GM12872 (cell line): ENCODE data around the gene TMUB1.

Experiments
- TF ChIP-seq, protein P1 (sequence below): IDR thresholded peaks from 3 replicates; pipeline ENCODE4 v1.5.1; 2011; ENCODE audit warnings: low read depth, mild to moderate bottlenecking, low read length, moderate library complexity; ENCODE audit not compliant: insufficient read depth

Gene TMUB1

DNA sequence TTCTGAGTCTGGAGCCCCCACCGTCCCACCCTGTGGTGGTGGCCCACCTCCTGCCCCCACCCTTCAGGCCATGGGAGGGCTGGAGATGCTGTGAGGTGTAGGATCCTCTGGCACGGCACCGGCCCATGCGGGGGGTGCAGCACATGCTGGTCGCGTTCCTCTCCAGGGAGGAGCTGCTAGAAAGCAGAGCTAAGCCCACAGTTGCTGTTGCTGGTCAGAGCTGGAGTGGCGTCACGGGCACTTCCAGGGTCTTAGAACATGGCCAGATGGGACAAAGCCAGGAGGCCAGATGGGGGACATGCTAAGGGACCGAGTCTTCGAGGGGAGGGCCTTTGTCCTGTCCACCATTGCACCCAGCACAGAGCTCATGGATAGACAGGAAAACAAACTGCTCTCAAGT lies 24.6 kb upstream of the TMUB1 start:
- TF ChIP-seq, protein P1, sequence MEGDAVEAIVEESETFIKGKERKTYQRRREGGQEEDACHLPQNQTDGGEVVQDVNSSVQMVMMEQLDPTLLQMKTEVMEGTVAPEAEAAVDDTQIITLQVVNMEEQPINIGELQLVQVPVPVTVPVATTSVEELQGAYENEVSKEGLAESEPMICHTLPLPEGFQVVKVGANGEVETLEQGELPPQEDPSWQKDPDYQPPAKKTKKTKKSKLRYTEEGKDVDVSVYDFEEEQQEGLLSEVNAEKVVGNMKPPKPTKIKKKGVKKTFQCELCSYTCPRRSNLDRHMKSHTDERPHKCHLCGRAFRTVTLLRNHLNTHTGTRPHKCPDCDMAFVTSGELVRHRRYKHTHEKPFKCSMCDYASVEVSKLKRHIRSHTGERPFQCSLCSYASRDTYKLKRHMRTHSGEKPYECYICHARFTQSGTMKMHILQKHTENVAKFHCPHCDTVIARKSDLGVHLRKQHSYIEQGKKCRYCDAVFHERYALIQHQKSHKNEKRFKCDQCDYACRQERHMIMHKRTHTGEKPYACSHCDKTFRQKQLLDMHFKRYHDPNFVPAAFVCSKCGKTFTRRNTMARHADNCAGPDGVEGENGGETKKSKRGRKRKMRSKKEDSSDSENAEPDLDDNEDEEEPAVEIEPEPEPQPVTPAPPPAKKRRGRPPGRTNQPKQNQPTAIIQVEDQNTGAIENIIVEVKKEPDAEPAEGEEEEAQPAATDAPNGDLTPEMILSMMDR, result no peak

DNA sequence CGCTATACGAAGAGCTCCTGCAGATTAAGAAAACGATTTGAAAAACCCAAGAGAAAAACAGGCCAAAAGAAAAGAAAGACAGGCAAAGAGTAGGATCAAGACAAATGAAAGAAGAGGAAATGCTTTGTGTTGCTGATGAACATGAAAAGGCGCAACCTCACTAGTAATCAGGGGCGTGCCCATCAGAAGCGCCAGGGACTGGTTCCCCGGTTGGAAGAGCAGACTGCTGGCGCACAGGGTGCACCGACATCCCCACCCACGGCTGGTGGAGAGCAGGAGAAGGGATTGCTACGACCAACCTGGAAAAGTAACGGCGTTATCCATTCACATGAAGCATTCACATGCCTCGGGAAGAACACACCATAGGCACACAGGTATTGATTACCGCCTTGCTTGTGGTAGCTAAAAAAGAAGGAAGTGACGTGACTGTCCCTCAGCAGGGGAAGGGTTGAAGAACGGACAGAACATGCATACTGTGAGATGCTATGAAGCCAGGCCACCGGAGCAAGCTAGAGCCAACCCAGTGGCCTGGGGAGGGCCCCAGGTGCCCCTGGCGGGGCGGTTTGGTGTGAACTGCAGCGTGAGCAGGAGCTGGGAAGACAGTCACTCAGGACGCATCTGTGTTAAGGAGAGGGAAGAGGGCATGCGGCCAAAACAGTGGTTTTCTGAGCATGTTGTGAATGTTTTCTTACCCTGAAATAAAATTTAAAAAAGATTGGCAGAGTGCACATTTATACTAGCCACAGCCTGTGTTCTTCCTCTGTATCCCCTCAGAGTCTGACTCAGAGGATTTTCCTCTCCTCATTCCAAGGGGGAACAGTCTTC lies 21.3 kb upstream of the TMUB1 start:
- TF ChIP-seq, protein P1, result no peak

DNA sequence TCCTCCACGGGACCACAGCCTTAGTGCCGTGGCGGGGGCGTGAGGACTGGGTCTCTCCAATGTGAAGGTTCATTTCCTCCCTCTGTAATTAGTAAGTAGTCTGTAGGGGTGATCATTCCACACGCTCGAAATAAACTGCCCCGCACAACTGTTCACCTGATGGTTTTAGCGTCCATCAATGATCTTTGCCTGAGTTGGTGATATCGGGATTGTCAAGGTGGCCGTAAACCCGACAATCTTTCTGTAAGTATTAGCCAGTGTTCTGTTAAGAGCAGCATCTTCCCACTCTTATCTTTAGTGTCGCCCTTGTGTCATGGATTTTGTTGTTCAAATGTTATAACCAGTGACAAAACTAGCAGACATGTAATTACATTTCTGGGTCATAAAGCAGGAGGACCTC lies 20.7 kb upstream of the TMUB1 start:
- TF ChIP-seq, protein P1, result no peak

DNA sequence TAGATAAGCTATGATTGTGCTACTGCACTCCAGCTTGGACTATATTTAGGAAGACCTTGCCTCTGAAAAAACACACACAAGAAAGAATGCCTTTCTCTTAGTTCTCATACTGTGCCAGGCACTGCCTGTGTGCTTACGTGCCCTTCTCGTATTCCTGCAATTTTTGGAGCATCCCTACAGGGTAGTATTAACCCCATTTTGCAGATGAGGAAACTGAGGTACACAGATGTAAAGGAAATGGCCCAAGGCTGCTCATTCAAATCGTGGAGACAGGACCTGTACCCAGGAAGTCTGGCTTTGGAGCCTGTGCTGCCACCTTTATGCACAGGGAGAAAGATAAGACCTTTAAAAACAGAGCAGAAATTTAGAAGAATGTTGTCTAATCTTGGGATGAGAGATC lies 19.7 kb upstream of the TMUB1 start:
- TF ChIP-seq, protein P1, result no peak

DNA sequence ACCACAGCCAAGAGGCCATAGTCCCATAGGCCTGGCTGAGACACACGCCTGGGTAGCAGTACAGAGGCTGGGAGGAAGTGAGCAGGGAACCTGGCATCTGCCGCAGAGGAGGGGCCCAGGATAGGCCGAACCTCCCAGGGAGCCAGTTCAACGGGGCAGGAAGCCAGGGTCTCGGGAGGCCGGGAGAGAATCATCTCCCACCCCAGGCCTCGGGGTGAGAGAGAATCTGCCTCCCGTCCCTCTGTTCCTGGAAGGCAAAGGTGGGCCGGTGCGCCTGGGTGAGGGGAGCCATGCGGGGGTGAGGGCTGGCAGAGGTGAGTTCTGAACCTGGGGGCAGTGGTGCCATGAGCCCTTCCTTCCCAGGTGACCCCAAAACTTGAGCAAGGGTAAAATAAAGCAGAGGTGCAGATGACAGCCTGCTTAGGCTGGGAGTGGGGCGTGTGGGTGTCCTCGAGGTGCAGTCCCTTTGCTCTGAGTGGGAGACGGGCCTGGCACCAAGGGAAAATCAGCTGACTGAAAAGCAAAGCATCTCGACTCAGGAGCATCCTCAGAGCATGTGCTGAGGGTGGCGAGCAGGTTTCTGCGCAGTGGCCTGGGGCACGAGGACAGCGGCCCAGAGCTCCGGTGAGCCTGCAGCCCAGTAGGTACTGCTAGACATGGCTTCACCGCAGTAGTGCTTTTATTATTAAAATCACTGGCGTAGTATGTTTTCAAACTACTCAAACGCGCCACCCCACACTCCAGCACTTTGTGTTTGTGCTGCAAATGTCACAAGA lies 18.5 kb upstream of the TMUB1 start:
- TF ChIP-seq, protein P1, result no peak

DNA sequence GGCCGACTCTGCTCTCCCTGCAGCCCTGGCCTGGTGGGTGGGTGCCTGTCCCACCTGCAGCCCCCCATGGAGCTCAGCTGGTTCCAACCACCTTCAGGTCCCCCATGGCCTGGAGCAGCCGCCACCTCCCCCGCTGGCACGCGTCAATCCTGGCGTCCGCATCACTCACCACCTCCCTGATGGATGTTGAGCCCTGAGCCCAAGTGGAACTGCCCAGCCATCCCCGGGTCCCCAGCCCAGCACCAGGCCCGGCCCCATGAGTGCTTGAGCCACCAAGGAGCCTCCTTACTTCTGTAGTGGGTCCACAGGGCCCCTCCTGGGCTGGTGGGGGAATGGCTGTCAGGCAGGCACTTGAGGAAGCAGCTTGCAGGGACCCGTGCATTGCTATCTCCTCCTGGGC lies 17.6 kb upstream of the TMUB1 start:
- TF ChIP-seq, protein P1, result no peak

DNA sequence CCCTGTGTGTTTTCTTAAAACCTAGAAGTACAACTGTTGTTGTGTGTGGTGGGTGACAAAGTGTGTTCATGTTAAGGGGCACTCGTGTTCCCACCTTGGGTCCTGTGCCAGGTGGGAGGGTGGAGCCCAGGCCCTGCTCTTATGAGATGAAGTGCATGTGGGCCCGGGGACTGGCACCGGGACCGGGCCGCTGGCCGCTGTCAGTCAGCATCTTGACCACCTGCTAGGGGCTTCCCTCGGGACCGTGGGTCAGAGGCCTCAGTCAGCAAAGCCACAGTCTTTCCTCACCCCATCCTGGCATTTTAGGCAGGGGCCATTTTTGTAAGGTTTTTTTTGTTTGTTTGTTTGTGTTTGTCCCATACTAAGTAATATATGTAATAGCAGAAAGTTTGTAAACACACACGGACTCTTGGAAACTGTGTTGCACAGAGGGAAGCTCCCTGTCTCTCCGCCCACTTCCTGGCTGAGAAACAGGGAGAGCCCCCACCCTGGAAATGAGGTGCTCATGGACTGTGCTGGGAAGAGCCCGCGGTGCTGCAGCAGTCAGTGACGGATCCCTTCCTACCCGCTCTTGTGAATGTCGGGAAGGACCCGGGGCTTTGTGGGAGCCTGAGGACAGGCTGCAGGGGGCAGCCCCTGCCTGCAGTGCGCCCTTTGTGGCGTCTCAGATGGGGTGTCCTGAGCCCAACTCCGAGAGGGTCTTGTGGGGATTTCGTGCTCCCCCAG lies 16.4 kb upstream of the TMUB1 start:
- TF ChIP-seq, protein P1, result no peak
